GM06990 (cell line): ENCODE data around the gene ZPBP.
A peak's percentile ranks its signal among the peaks of the same experiment; 100 is the strongest.

ENCODE experiments used
- DNase-seq: peaks from one replicate; pipeline ENCODE4 v3.0.0-alpha.2; 2011; ENCODE audit not compliant: insufficient read length; ENCODE audit errors: extremely low read depth
- H3K27me3 ChIP-seq: replicated peaks from 2 replicates; pipeline ENCODE4 v1.6.0; 2011; ENCODE audit warnings: low read length; ENCODE audit not compliant: control insufficient read depth, insufficient read depth
- H3K36me3 ChIP-seq: 2 replicates; pipeline ENCODE4 v1.5.1; 2011; ENCODE audit warnings: low read length; ENCODE audit not compliant: control insufficient read depth, insufficient read depth
- H3K4me3 ChIP-seq: replicated peaks from 2 replicates; pipeline ENCODE4 v1.5.1; 2011; ENCODE audit warnings: low read depth, mild to moderate bottlenecking, control low read depth, low read length
- TF ChIP-seq, protein P1 (sequence below): IDR thresholded peaks from 2 replicates; pipeline ENCODE4 v1.5.1; 2011; ENCODE audit warnings: low read length, control low read depth, mild to moderate bottlenecking, inconsistent platforms; ENCODE audit not compliant: insufficient read depth, poor library complexity, severe bottlenecking

The ZPBP gene

DNA sequence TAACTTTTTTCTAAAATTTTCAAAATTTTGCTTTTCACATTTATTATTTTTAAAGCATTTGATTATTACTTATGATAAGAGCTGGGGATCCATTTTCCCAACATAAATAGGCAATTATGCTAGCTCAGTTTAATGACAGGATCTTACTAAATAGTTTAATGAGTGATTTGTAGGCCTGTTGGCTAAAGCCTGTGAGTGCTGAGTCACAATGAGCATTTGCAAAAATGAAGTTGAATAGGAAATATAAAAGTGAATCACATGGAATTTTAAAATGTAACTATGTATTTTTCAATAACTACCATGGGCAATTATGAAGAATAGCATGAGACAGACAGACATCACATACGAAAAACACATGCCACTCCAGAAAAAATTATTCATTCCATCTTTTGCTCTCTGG, 45.1 kb upstream of the ZPBP start:
- H3K36me3 ChIP-seq, result no peaks in the 10 kb centered on the region
- no peak overlapping the region for H3K4me3 ChIP-seq
- TF ChIP-seq, protein P1, sequence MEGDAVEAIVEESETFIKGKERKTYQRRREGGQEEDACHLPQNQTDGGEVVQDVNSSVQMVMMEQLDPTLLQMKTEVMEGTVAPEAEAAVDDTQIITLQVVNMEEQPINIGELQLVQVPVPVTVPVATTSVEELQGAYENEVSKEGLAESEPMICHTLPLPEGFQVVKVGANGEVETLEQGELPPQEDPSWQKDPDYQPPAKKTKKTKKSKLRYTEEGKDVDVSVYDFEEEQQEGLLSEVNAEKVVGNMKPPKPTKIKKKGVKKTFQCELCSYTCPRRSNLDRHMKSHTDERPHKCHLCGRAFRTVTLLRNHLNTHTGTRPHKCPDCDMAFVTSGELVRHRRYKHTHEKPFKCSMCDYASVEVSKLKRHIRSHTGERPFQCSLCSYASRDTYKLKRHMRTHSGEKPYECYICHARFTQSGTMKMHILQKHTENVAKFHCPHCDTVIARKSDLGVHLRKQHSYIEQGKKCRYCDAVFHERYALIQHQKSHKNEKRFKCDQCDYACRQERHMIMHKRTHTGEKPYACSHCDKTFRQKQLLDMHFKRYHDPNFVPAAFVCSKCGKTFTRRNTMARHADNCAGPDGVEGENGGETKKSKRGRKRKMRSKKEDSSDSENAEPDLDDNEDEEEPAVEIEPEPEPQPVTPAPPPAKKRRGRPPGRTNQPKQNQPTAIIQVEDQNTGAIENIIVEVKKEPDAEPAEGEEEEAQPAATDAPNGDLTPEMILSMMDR, result no peak
- no peaks in the 10 kb centered on the region for H3K27me3 ChIP-seq
- no peak for DNase-seq

DNA sequence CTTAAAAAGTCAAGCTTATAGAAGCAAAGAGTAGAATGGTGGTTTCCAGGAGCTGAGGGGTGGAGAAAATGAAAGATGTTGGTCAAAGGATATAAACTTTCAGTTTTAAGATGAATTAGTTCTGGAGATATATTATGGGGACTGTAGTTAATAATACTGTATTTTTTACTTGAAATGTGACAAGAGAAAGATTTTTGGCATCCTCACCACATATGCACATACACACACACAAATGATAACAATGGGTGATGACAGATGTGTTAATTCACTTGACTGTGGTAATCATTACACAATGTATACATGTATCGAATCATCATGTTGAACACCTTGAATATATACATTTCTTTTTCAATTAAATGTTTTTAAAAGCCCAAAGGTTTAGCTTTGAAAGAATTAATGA, 32.7 kb upstream of the ZPBP start:
- H3K4me3 ChIP-seq, result no peak overlapping the region
- TF ChIP-seq, protein P1, result no peak
- no peaks in the 10 kb centered on the region for H3K36me3 ChIP-seq
- H3K27me3 ChIP-seq, result no peaks in the 10 kb centered on the region
- DNase-seq, result no peak

DNA sequence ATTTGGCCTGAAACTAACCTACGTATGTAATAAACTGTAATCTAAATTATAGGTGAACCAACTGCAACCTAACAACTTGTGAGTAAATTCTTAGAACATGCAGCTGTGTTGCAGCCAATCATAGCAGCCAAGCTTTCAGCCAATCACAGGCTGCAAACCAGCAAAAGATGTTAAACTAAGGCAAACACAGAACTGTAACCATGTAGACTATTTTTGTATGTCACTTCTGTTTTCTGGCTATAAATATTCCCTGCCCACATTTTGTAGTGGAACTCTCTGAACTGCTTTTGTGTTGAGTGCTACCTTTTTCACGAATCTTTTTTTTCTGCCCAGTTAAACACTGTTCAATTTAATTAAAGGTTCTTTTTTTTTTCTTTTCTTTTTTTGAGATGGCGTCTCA, 28.2 kb upstream of the ZPBP start:
- no peak overlapping the region for H3K4me3 ChIP-seq
- TF ChIP-seq, protein P1, result no peak
- H3K27me3 ChIP-seq, result no peaks in the 10 kb centered on the region
- no peak for DNase-seq
- no peaks in the 10 kb centered on the region for H3K36me3 ChIP-seq

DNA sequence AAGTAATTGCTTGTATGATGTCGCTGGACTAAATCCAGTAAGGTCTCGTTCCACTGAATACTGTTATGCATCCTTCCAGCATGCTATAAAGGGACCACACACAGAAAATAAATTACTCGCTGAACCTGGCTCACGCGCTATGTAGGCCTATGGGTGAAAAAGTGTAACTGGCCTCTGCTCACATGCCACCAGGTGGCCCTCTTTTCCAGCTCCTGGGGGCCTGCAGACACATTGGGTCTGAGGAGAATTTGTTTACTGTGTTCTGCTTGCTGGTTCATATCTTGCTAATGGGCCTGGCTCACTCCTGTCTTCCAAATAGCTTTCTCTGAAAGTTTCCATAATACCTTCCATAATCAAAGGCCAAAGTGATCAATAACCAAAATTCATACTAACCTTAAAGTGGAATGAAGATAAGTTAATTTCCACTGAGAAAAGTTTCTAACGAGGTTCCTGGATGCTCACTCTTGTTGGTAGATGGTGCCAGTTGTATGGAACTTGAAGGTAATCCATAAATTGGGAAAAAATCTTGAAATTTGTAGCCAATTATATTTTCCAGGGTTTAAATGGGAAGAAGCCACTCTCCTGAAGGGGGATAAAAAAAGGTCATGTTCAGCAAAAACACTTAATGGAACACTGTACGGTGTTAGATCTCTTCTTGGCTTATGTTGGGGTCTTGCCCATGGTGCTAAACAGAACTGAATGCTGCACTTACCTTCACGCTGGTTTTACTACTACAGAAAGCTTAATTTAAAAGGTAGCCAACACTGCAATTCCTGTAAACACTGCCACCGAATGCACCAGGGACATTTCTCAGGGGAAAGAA, 27.0 kb upstream of the ZPBP start:
- Histone ChIP-seq H3K36me3 (no peaks in the 10 kb centered on the region), H3K4me3 (no peak overlapping the region), H3K27me3 (no peaks in the 10 kb centered on the region)
- no peak for DNase-seq
- TF ChIP-seq, protein P1, result peak; percentile 75

DNA sequence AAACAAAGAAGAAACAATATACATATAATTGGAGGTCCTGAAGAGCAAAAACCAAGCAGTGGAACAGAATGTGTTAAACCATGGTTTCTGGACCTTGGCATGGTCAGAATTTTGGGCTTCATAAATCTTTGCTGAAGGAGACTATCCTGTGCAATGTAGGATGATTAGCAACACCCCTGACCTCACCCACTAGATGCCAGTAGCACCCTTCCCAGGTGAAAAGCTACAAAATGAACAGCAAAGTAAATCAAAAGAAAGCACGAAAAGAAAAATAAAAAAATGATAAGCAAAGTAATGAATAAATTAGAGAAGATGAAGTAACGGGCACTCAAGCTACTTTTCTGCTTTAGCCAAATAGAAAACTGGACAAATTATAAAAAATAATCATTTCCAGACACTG, 19.2 kb upstream of the ZPBP start:
- TF ChIP-seq, protein P1, result no peak
- no peak for DNase-seq
- Histone ChIP-seq H3K4me3 (no peak overlapping the region), H3K27me3 (no peaks in the 10 kb centered on the region), H3K36me3 (no peaks in the 10 kb centered on the region)
